Mesenchymal stem cell (in vitro differentiated cells and primary cell): ENCODE data around the gene SPC25.

Experiments used
- DNase-seq: peaks from one replicate; pipeline ENCODE4 v3.0.0-alpha.2; 2013
- H2AFZ ChIP-seq: one replicate; pipeline ENCODE4 v1.6.1; 2013; ENCODE audit warnings: low read depth, mild to moderate bottlenecking, control low read depth, inconsistent platforms, low read length, moderate library complexity
- H2AK5ac ChIP-seq: 2 replicates; pipeline ENCODE4 v1.6.1; 2013; ENCODE audit warnings: low read length, moderate library complexity, mild to moderate bottlenecking, inconsistent platforms; ENCODE audit not compliant: severe bottlenecking
- H2BK120ac ChIP-seq: one replicate; pipeline ENCODE4 v1.6.1; 2013; ENCODE audit warnings: low read depth, mild to moderate bottlenecking, inconsistent platforms, low read length, moderate library complexity
- H2BK12ac ChIP-seq, 2 experiments: one replicate each; pipeline ENCODE4 v1.6.1; 2013; ENCODE audit warnings: inconsistent platforms in 2 of 2, low read length in 2 of 2, mild to moderate bottlenecking in 2 of 2, moderate library complexity in 2 of 2, control low read depth in 1 of 2
- H2BK15ac ChIP-seq: one replicate; pipeline ENCODE4 v1.6.1; 2013; ENCODE audit warnings: mild to moderate bottlenecking, low read depth, inconsistent platforms; ENCODE audit not compliant: poor library complexity, severe bottlenecking
- H2BK5ac ChIP-seq: 2 replicates; pipeline ENCODE4 v1.6.1; 2013; ENCODE audit warnings: low read depth, mild to moderate bottlenecking, low read length, control low read depth, inconsistent platforms; ENCODE audit not compliant: poor library complexity, severe bottlenecking
- H3K14ac ChIP-seq, 2 experiments: one replicate each; pipeline ENCODE4 v1.6.1; 2013; ENCODE audit warnings: inconsistent platforms in 2 of 2, low read length in 2 of 2, control low read depth in 1 of 2, mild to moderate bottlenecking in 1 of 2, moderate library complexity in 1 of 2
- H3K18ac ChIP-seq, 2 experiments: one replicate each; pipeline ENCODE4 v1.6.1; 2013; ENCODE audit warnings: inconsistent platforms in 2 of 2, low read length in 2 of 2, control low read depth in 1 of 2, low read depth in 1 of 2, mild to moderate bottlenecking in 1 of 2
- H3K23ac ChIP-seq, 2 experiments: one replicate each; pipeline ENCODE4 v1.6.1; 2013; ENCODE audit warnings: inconsistent platforms in 2 of 2, low read length in 2 of 2, mild to moderate bottlenecking in 2 of 2, moderate library complexity in 2 of 2, control low read depth in 1 of 2
- H3K27ac ChIP-seq: 2 replicates; pipeline ENCODE4 v1.5.1; 2013; ENCODE audit warnings: mild to moderate bottlenecking, moderate library complexity, low read length, control low read depth, inconsistent platforms; ENCODE audit not compliant: poor library complexity, severe bottlenecking
- H3K27me3 ChIP-seq, 2 experiments: 2 replicates each; pipeline versions ENCODE4 v1.6.1 to v1.7.0; 2013; ENCODE audit warnings: low read length in 2 of 2, mild to moderate bottlenecking in 2 of 2, moderate library complexity in 2 of 2, control low read depth in 1 of 2, inconsistent platforms in 1 of 2; ENCODE audit not compliant: control insufficient read depth in 1 of 2, insufficient read depth in 1 of 2
- H3K36me3 ChIP-seq, 2 experiments: 2 replicates each; pipeline versions ENCODE4 v1.6.1 to v1.7.0; 2013; ENCODE audit warnings: low read length in 2 of 2, control low read depth in 1 of 2, inconsistent platforms in 1 of 2, low read depth in 1 of 2, mild to moderate bottlenecking in 1 of 2; ENCODE audit not compliant: insufficient read depth in 2 of 2, control insufficient read depth in 1 of 2
- H3K4ac ChIP-seq, 2 experiments: one replicate each; pipeline ENCODE4 v1.6.1; 2013; ENCODE audit warnings: inconsistent platforms in 2 of 2, low read length in 2 of 2, mild to moderate bottlenecking in 2 of 2, moderate library complexity in 2 of 2, control low read depth in 1 of 2, low read depth in 1 of 2
- H3K4me1 ChIP-seq: 2 replicates; pipeline ENCODE4 v1.6.1; 2013; ENCODE audit warnings: low read depth, low read length, control low read depth; ENCODE audit not compliant: control insufficient read depth, insufficient read depth
- H3K4me2 ChIP-seq: 2 replicates; pipeline ENCODE4 v1.6.1; 2013; ENCODE audit warnings: low read length, mild to moderate bottlenecking, inconsistent platforms; ENCODE audit not compliant: poor library complexity, severe bottlenecking
- H3K4me3 ChIP-seq, 2 experiments: 2 replicates each; pipeline versions ENCODE4 v1.5.1 to v1.7.0; 2013; ENCODE audit warnings: low read length in 2 of 2, mild to moderate bottlenecking in 2 of 2, control low read depth in 1 of 2, low read depth in 1 of 2; ENCODE audit not compliant: insufficient read depth in 1 of 2
- H3K79me1 ChIP-seq: replicated peaks from 2 replicates; pipeline ENCODE4 v1.6.1; 2013; ENCODE audit warnings: mild to moderate bottlenecking, control low read depth, low read length, inconsistent platforms; ENCODE audit not compliant: poor library complexity, severe bottlenecking
- H3K9ac ChIP-seq: 2 replicates; pipeline ENCODE4 v1.7.0; 2013; ENCODE audit warnings: mild to moderate bottlenecking, low read length, moderate library complexity
- H3K9me3 ChIP-seq: 2 replicates; pipeline ENCODE4 v1.7.0; 2013; ENCODE audit warnings: mild to moderate bottlenecking, low read length; ENCODE audit not compliant: control insufficient read depth
- H4K8ac ChIP-seq: one replicate; pipeline ENCODE4 v1.6.1; 2013; ENCODE audit warnings: inconsistent platforms, mild to moderate bottlenecking, low read length, moderate library complexity
- H4K91ac ChIP-seq: one replicate; pipeline ENCODE4 v1.6.1; 2013; ENCODE audit warnings: mild to moderate bottlenecking, low read length, inconsistent platforms
- WGBS: methylation state at CpG from one replicate; pipeline ENCODE4 v1.1.7; 2013; ENCODE audit warnings: mixed read lengths; 5-methylcytosine and 5-hydroxymethylcytosine counted together

The SPC25 gene

DNA sequence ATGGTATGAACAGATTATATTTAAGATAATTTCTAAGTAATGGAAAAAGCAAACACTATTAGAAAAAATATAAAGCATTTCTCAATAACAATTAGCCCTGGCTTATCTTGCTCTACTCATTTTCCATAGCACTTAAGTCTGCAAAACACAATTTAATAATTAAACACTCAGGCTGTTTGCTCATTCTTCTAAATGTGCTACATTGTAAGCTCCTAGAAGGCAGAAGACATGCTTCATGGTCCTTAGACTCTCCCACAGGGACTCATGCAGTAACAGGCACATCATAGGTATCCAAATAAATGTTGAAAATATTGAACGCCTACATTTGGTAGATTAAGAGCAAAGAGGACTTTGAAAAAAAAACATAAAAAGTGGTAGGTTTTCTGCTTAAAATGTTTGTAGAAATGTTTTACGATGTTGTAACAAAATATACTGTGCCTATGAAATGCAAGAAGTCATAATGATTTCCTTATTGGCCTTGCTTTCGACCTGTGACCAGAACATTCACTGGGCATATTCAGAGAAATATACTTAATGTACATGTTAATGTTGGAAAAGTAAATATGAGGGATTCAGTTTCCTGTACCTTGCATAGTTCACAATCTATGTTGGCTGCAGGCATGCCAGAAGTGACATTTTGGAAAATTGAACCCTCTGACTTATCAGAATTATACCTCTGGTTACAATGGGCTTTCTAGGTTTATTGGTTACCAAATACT is 38.0 kb upstream of the SPC25 start:
- Histone ChIP-seq H2BK15ac (no peak overlapping the region), H3K9me3 (no peaks in the 10 kb centered on the region), H3K4ac (no peak overlapping the region), H3K79me1 (no peaks in the 10 kb centered on the region), H3K9ac (no peak overlapping the region), H3K18ac (no peak overlapping the region), H3K36me3 (no peaks in the 10 kb centered on the region), H3K27ac (no peak overlapping the region), H3K4me3 (no peak overlapping the region), H2BK12ac (no peak overlapping the region), H3K27me3 (peaks cover 5 to 35% of the 10 kb centered on the region in 2 experiments), H3K14ac (no peak overlapping the region), H3K4me1 (peaks cover 3% of the 10 kb centered on the region), H2AK5ac (no peak overlapping the region), H2AFZ (no peak overlapping the region), H3K23ac (no peak overlapping the region), H2BK5ac (no peak overlapping the region), H2BK120ac (no peak overlapping the region), H4K8ac (no peak overlapping the region), H3K4me2 (no peak overlapping the region), H4K91ac (no peak overlapping the region)
- 100% methylated on average over 3 of the region's 3 CpGs for WGBS
- no peak for DNase-seq

DNA sequence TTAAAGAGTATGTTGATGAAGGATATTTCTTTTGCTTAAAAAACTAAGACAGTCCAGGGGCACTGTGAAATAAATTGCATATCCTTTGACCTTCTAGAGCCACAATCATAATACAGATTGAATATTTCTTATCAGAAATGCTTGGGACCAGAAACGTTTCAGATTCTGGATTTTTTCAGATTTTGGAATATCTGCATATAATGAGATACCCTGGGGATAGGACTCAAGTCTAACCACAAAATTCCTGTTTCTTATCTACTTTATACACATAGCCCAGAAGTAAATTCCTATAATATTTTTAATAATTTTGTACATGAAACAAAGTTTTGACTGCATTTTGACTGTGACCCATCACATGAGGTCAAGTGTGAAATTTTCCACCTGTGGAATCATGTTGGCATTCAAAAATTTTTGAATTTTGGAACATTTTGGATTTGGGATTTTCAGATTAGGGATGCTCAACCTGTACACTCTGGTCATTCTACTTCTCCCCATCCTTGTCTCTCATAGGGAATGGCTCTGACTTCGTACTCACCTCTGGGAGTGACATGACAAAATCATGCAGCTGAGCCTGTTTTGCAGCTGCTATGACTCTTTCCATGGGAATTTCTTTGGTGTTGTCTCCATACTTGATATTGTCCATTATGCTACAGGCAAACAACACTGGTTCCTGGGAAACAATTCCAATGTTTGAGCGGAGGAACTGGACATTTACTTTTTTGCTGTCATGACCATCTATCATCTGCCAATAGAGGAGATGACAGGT is 36.6 kb upstream of the SPC25 start:
- Histone ChIP-seq H3K4ac (no peak overlapping the region), H2BK15ac (no peak overlapping the region), H3K79me1 (no peaks in the 10 kb centered on the region), H3K9me3 (no peaks in the 10 kb centered on the region), H3K4me2 (no peak overlapping the region), H2BK120ac (no peak overlapping the region), H2BK12ac (no peak overlapping the region), H3K27ac (no peak overlapping the region), H3K9ac (no peak overlapping the region), H2AFZ (no peak overlapping the region), H2BK5ac (no peak overlapping the region), H3K18ac (no peak overlapping the region), H3K4me1 (peaks cover 3% of the 10 kb centered on the region), H4K8ac (no peak overlapping the region), H3K36me3 (no peaks in the 10 kb centered on the region), H3K4me3 (no peak overlapping the region), H3K27me3 (peaks cover 5 to 38% of the 10 kb centered on the region in 2 experiments), H3K23ac (no peak overlapping the region), H3K14ac (no peak overlapping the region), H2AK5ac (no peak overlapping the region), H4K91ac (no peak overlapping the region)
- DNase-seq, result no peak
- 91% methylated on average over 2 of the region's 3 CpGs for WGBS

DNA sequence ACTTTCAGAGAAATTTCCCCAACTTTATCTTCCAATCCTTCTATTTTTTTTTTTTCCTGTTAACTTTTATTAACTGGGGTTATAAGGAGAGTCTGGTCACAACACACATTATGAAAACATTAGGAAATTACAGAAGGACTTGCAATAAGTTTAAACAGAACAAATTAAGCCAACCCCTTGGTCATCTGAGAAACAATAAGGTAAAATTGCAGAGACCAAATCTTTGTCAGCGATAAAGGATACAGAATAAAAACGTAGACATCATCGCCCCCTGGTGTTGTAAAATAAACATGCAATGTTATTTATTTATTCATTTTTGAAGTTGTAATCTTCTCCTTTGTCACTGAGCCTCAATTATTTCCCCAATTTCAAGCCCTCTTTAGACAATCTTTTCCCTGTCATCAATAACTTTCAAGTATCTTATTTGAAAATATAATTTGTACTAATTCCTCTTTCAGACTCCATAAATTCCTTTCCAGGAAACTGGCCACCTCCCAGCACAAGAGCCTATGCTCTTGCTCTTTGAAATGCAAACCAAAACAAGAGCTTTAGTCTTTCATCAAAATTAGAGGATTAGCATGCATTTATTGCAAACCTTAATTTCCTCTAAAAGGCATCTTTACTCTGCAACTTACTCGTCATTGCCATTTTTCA is 30.4 kb upstream of the SPC25 start:
- Histone ChIP-seq H3K18ac (no peak overlapping the region), H2BK120ac (no peak overlapping the region), H3K27ac (no peak overlapping the region), H3K36me3 (no peaks in the 10 kb centered on the region), H3K9me3 (no peaks in the 10 kb centered on the region), H3K9ac (no peak overlapping the region), H3K27me3 (peaks cover 0 to 24% of the 10 kb centered on the region in 2 experiments), H4K8ac (no peak overlapping the region), H2BK15ac (no peak overlapping the region), H2AFZ (no peak overlapping the region), H3K4me3 (no peak overlapping the region), H3K4ac (no peak overlapping the region), H3K79me1 (no peaks in the 10 kb centered on the region), H3K23ac (no peak overlapping the region), H2BK12ac (no peak overlapping the region), H2BK5ac (no peak overlapping the region), H3K14ac (no peak overlapping the region), H3K4me1 (peaks cover 3% of the 10 kb centered on the region), H2AK5ac (no peak overlapping the region), H3K4me2 (no peak overlapping the region), H4K91ac (no peak overlapping the region)
- DNase-seq, result peak; percentile 35
- 90% methylated on average over 1 of the region's 4 CpGs for WGBS

DNA sequence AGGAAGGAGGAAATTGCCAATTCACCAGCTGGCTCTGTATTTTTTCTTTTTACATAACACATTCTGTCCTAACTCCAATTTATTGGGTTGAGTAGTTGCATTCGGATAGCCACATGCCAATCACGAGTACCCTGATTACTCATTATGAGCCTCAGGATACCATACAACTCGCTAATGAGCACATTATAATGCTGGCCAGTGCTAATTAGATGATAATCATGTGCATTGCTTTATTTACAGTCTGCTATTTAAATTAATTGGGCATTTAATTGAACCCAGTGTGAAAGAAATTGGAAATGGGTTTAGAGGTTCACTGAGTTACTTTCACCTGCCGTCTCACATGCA is 26.1 kb upstream of the SPC25 start:
- Histone ChIP-seq H2AFZ (no peak overlapping the region), H2AK5ac (no peak overlapping the region), H3K27me3 (peaks cover 6 to 30% of the 10 kb centered on the region in 2 experiments), H3K36me3 (no peaks in the 10 kb centered on the region), H3K27ac (no peak overlapping the region), H2BK15ac (no peak overlapping the region), H3K4me1 (peaks cover 2% of the 10 kb centered on the region), H4K8ac (no peak overlapping the region), H3K18ac (no peak overlapping the region), H3K9ac (no peak overlapping the region), H3K9me3 (no peaks in the 10 kb centered on the region), H2BK12ac (no peak overlapping the region), H4K91ac (no peak overlapping the region), H3K4me3 (no peak overlapping the region), H3K4me2 (no peak overlapping the region), H3K79me1 (no peaks in the 10 kb centered on the region), H3K4ac (no peak overlapping the region), H2BK120ac (no peak overlapping the region), H3K23ac (no peak overlapping the region), H2BK5ac (no peak overlapping the region), H3K14ac (no peak overlapping the region)
- no peak for DNase-seq
- 84% methylated on average over 4 of the region's 4 CpGs for WGBS
